HUES48 (cell line): Measurements from ENCODE around the gene HNRNPU.

ENCODE experiments used
- H3K27ac ChIP-seq: one replicate; pipeline ENCODE4 v1.7.0; 2013; ENCODE audit warnings: low read depth, low read length, inconsistent platforms
- H3K27me3 ChIP-seq: 2 replicates; pipeline ENCODE4 v1.6.1; 2013; ENCODE audit warnings: mild to moderate bottlenecking, low read length; ENCODE audit not compliant: control insufficient read depth, insufficient read depth
- H3K36me3 ChIP-seq: 2 replicates; pipeline ENCODE4 v1.6.1; 2013; ENCODE audit warnings: low read length; ENCODE audit not compliant: control insufficient read depth, insufficient read depth
- H3K4me1 ChIP-seq: 2 replicates; pipeline ENCODE4 v1.6.1; 2013; ENCODE audit warnings: mild to moderate bottlenecking, low read length; ENCODE audit not compliant: control insufficient read depth, insufficient read depth
- H3K4me3 ChIP-seq: 2 replicates; pipeline ENCODE4 v1.5.1; 2013; ENCODE audit warnings: mild to moderate bottlenecking, low read depth, low read length
- H3K9ac ChIP-seq: 2 replicates; pipeline ENCODE4 v1.6.1; 2013; ENCODE audit warnings: mild to moderate bottlenecking, low read depth, low read length, moderate library complexity
- H3K9me3 ChIP-seq: 2 replicates; pipeline ENCODE4 v1.6.1; 2013; ENCODE audit warnings: low read length; ENCODE audit not compliant: control insufficient read depth, insufficient read depth

HNRNPU gene

GRCh38 chr1:244862354-244862698 is 2.0 kb downstream of the HNRNPU start:
- H3K27me3 ChIP-seq: no peaks in the 10 kb centered on the region
- no peaks in the 10 kb centered on the region for H3K9me3 ChIP-seq
- peaks cover 23% of the 10 kb centered on the region for H3K4me1 ChIP-seq
- peak overlapping the region; percentile 99 for H3K4me3 ChIP-seq
- H3K36me3 ChIP-seq: peaks cover 52% of the 10 kb centered on the region
- H3K9ac ChIP-seq: peak overlapping the region; percentile 98
- peak overlapping the region; percentile 97 for H3K27ac ChIP-seq

GRCh38 chr1:244861683-244862082 is 2.7 kb downstream of the HNRNPU start:
- peak overlapping the region; percentile 97 for H3K27ac ChIP-seq
- H3K36me3 ChIP-seq: peaks cover 59% of the 10 kb centered on the region
- no peaks in the 10 kb centered on the region for H3K27me3 ChIP-seq
- H3K9ac ChIP-seq: peak overlapping the region; percentile 98
- H3K9me3 ChIP-seq: no peaks in the 10 kb centered on the region
- H3K4me1 ChIP-seq: peaks cover 23% of the 10 kb centered on the region
- H3K4me3 ChIP-seq: peak overlapping the region; percentile 99

GRCh38 chr1:244860914-244861610 is 3.3 kb downstream of the HNRNPU start:
- H3K36me3 ChIP-seq: peaks cover 65% of the 10 kb centered on the region
- no peaks in the 10 kb centered on the region for H3K9me3 ChIP-seq
- no peaks in the 10 kb centered on the region for H3K27me3 ChIP-seq
- H3K4me1 ChIP-seq: peaks cover 19% of the 10 kb centered on the region
- H3K9ac ChIP-seq: peak overlapping the region; percentile 98
- no peak overlapping the region for H3K27ac ChIP-seq
- H3K4me3 ChIP-seq: peak overlapping the region; percentile 99

GRCh38 chr1:244860078-244860477 is 4.3 kb downstream of the HNRNPU start:
- H3K4me3 ChIP-seq: peak overlapping the region; percentile 99
- H3K9ac ChIP-seq: no peak overlapping the region
- no peak overlapping the region for H3K27ac ChIP-seq
- peaks cover 11% of the 10 kb centered on the region for H3K4me1 ChIP-seq
- no peaks in the 10 kb centered on the region for H3K9me3 ChIP-seq
- H3K36me3 ChIP-seq: peaks cover 75% of the 10 kb centered on the region
- H3K27me3 ChIP-seq: no peaks in the 10 kb centered on the region

GRCh38 chr1:244858357-244858756 is 6.0 kb downstream of the HNRNPU start:
- no peak overlapping the region for H3K27ac ChIP-seq
- peaks cover 8% of the 10 kb centered on the region for H3K4me1 ChIP-seq
- H3K9ac ChIP-seq: no peak overlapping the region
- no peak overlapping the region for H3K4me3 ChIP-seq
- peaks cover 92% of the 10 kb centered on the region for H3K36me3 ChIP-seq
- no peaks in the 10 kb centered on the region for H3K9me3 ChIP-seq
- H3K27me3 ChIP-seq: no peaks in the 10 kb centered on the region

- Histone ChIP-seq H3K27me3 (no peaks in the 10 kb centered on the region), H3K36me3 (peaks cover 98% of the 10 kb centered on the region), H3K4me1 (peaks cover 8% of the 10 kb centered on the region), H3K9ac (no peak overlapping the region), H3K4me3 (no peak overlapping the region), H3K27ac (no peak overlapping the region), H3K9me3 (no peaks in the 10 kb centered on the region)
Measured at GRCh38 chr1:244857761-244858160, 6.6 kb downstream of the HNRNPU start.

- H3K4me3 ChIP-seq: no peak overlapping the region
- no peak overlapping the region for H3K27ac ChIP-seq
- no peaks in the 10 kb centered on the region for H3K9me3 ChIP-seq
- H3K4me1 ChIP-seq: no peaks in the 10 kb centered on the region
- H3K36me3 ChIP-seq: peaks cover 100% of the 10 kb centered on the region
- H3K9ac ChIP-seq: no peak overlapping the region
- H3K27me3 ChIP-seq: no peaks in the 10 kb centered on the region
Measured at GRCh38 chr1:244854865-244855578, 9.3 kb downstream of the HNRNPU start.

- Histone ChIP-seq H3K4me1 (no peaks in the 10 kb centered on the region), H3K9ac (no peak overlapping the region), H3K27me3 (no peaks in the 10 kb centered on the region), H3K36me3 (peaks cover 100% of the 10 kb centered on the region), H3K9me3 (no peaks in the 10 kb centered on the region), H3K27ac (no peak overlapping the region), H3K4me3 (no peak overlapping the region)
Measured at GRCh38 chr1:244854166-244854565, 10.2 kb downstream of the HNRNPU start.

GRCh38 chr1:244852694-244853093 is 11.6 kb downstream of the HNRNPU start:
- Histone ChIP-seq H3K9me3 (no peaks in the 10 kb centered on the region), H3K27me3 (no peaks in the 10 kb centered on the region), H3K36me3 (peaks cover 100% of the 10 kb centered on the region), H3K4me3 (no peak overlapping the region), H3K27ac (no peak overlapping the region), H3K9ac (no peak overlapping the region), H3K4me1 (no peaks in the 10 kb centered on the region)

- Histone ChIP-seq H3K4me3 (no peak overlapping the region), H3K9me3 (no peaks in the 10 kb centered on the region), H3K4me1 (no peaks in the 10 kb centered on the region), H3K36me3 (peaks cover 100% of the 10 kb centered on the region), H3K9ac (no peak overlapping the region), H3K27me3 (no peaks in the 10 kb centered on the region), H3K27ac (peak overlapping the region; percentile 3)
Measured at GRCh38 chr1:244851546-244852231, 12.7 kb downstream of the HNRNPU start.

- Histone ChIP-seq H3K9ac (no peak overlapping the region), H3K9me3 (no peaks in the 10 kb centered on the region), H3K27me3 (no peaks in the 10 kb centered on the region), H3K36me3 (peaks cover 100% of the 10 kb centered on the region), H3K4me1 (no peaks in the 10 kb centered on the region), H3K4me3 (no peak overlapping the region), H3K27ac (no peak overlapping the region)
Measured at GRCh38 chr1:244850896-244851295, 13.4 kb downstream of the HNRNPU start.
